ENCODE measurements around the gene PRSS21. TPM values are rescaled to one million over a fixed set of nuclear protein-coding genes. Genes with fewer than 3 reads are reported as not detected.

The PRSS21 gene
- polyA plus RNA-seq, 1 of the 3 experiments (the other 2 are of a cell fraction), result not detected

- TF ChIP-seq CTCF (IDR thresholded peaks at IDR 0.05), result no peak
- TF ChIP-seq TEAD4 (IDR thresholded peaks at IDR 0.05; ENCODE audit: borderline replicate concordance, insufficient read depth), result no peak
- TF ChIP-seq, protein P1, sequence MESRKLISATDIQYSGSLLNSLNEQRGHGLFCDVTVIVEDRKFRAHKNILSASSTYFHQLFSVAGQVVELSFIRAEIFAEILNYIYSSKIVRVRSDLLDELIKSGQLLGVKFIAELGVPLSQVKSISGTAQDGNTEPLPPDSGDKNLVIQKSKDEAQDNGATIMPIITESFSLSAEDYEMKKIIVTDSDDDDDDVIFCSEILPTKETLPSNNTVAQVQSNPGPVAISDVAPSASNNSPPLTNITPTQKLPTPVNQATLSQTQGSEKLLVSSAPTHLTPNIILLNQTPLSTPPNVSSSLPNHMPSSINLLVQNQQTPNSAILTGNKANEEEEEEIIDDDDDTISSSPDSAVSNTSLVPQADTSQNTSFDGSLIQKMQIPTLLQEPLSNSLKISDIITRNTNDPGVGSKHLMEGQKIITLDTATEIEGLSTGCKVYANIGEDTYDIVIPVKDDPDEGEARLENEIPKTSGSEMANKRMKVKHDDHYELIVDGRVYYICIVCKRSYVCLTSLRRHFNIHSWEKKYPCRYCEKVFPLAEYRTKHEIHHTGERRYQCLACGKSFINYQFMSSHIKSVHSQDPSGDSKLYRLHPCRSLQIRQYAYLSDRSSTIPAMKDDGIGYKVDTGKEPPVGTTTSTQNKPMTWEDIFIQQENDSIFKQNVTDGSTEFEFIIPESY (IDR thresholded peaks at IDR 0.05; ENCODE audit: borderline replicate concordance, low read depth), result no peak
- no peak for TF ChIP-seq TCF12 (IDR thresholded peaks at IDR 0.05)
- no peak for TF ChIP-seq NRF1 (IDR thresholded peaks at IDR 0.05; ENCODE audit: low read depth, low read length)
- TF ChIP-seq RXRA (IDR thresholded peaks at IDR 0.05; ENCODE audit: borderline replicate concordance, low read depth), result no peak
- TF ChIP-seq FOXM1 (IDR thresholded peaks at IDR 0.05; ENCODE audit: low read depth), result no peak
- no peak for TF ChIP-seq JUND (IDR thresholded peaks at IDR 0.05)
- TF ChIP-seq RFX5 (IDR thresholded peaks at IDR 0.05; ENCODE audit: low read length), result no peak
- TF ChIP-seq, protein P2, sequence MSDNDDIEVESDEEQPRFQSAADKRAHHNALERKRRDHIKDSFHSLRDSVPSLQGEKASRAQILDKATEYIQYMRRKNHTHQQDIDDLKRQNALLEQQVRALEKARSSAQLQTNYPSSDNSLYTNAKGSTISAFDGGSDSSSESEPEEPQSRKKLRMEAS (IDR thresholded peaks at IDR 0.05; ENCODE audit: low read depth), result no peak
- Histone ChIP-seq H3K9ac (no peak overlapping the region), H3K4me3 (ENCODE audit: low read depth in 2 of 2, low read length in 1 of 2) (no peak overlapping the region), H3K9me3 (no peaks in the 10 kb centered on the region), H3K36me3 (replicated peaks in 1 of 2; ENCODE audit: control insufficient read depth in 1 of 2, insufficient read depth in 2 of 2, low read length in 1 of 2) (no peaks in the 10 kb centered on the region), H3K4me1 (ENCODE audit: control insufficient read depth in 1 of 2, insufficient read depth in 2 of 2, low read depth in 1 of 2, low read length in 1 of 2) (peaks cover 0 to 15% of the 10 kb centered on the region in 2 experiments; a peak in 1 of 4 replicates), H4K20me1 (ENCODE audit: insufficient read depth) (no peaks in the 10 kb centered on the region), H3K27ac (ENCODE audit: low read depth in 2 of 2, low read length in 1 of 2) (no peak overlapping the region), H3K4me2 (no peak overlapping the region), H3K9me2 (no peaks in the 10 kb centered on the region), H3K79me2 (ENCODE audit: insufficient read depth) (no peaks in the 10 kb centered on the region), H3K27me3 (ENCODE audit: insufficient read depth) (no peaks in the 10 kb centered on the region; the same call in 1 of the 2 replicates), H2AFZ (ENCODE audit: low read depth) (no peak overlapping the region), H3F3A (replicated peaks; ENCODE audit: insufficient read depth) (no peaks in the 10 kb centered on the region)
- ChIA-PET POLR2A (no interaction called here), CTCF (interaction anchor here (0.8 to 2.2 kb wide), 3 partner anchors 11 to 75 kb away, joined by 3 to 17 read pairs (median 6); no protein-coding TSS in a partner anchor)
- no peak for DNase-seq
- 80% methylated on average over 1 of the region's 8 CpGs for WGBS (ENCODE audit: low lambda C conversion rate)
Measured at GRCh38 chr16:2828521-2828840, 11.4 kb downstream of the PRSS21 start.

DNA sequence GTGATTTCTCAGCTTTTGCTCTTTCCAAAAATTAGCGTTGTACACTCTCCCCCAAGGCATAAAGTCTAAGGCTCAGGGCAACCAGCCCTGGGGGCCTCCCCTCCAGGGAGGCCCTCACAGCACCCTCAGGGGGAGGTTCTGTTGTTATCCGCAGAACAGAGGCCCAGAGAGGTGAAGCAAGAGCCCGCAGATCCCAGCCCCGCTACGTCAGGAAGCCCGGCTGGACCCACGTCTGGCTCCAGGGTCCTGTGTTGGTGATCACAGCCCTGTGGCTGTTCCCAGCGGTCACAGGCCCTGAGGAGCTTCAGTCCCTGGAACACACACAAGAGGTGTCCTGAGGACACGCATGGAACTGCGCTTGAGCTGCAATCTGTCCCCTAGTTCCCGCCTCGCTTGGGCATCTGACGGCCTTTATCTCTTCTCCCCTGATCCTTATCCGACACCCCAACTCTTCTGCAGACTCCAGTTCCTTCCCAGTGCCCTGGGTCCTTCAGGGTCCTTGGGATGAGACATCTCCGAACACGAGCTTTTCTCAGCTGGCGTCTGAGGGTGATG lies 11.9 kb downstream of the PRSS21 start:
- Histone ChIP-seq H3F3A (replicated peaks; ENCODE audit: insufficient read depth) (no peaks in the 10 kb centered on the region), H2AFZ (ENCODE audit: low read depth) (no peak overlapping the region), H3K4me2 (no peak overlapping the region), H3K9me3 (no peaks in the 10 kb centered on the region), H3K27ac (ENCODE audit: low read depth in 2 of 2, low read length in 1 of 2) (no peak overlapping the region), H3K9me2 (no peaks in the 10 kb centered on the region), H3K4me3 (ENCODE audit: low read depth in 2 of 2, low read length in 1 of 2) (no peak overlapping the region), H3K36me3 (replicated peaks in 1 of 2; ENCODE audit: control insufficient read depth in 1 of 2, insufficient read depth in 2 of 2, low read length in 1 of 2) (no peaks in the 10 kb centered on the region), H3K9ac (no peak overlapping the region), H3K27me3 (ENCODE audit: insufficient read depth) (no peaks in the 10 kb centered on the region; the same call in 1 of the 2 replicates), H3K79me2 (ENCODE audit: insufficient read depth) (no peaks in the 10 kb centered on the region), H4K20me1 (ENCODE audit: insufficient read depth) (no peaks in the 10 kb centered on the region), H3K4me1 (ENCODE audit: control insufficient read depth in 1 of 2, insufficient read depth in 2 of 2, low read depth in 1 of 2, low read length in 1 of 2) (peaks cover 0 to 15% of the 10 kb centered on the region in 2 experiments; a peak in 1 of 4 replicates)
- 85% methylated on average over 17 of the region's 17 CpGs for WGBS (ENCODE audit: low lambda C conversion rate)
- no peak for DNase-seq
- POLR2A ChIA-PET, result no interaction called here
- CTCF ChIA-PET, result interaction anchor here (0.8 to 2.8 kb wide), 5 partner anchors 10 to 91 kb away, joined by 3 to 17 read pairs (median 6); no protein-coding TSS in a partner anchor
- no peak for TF ChIP-seq EZH2phosphoT487 (IDR thresholded peaks at IDR 0.05; ENCODE audit: borderline replicate concordance, low read depth)
- TF ChIP-seq, protein P1 (IDR thresholded peaks at IDR 0.05; ENCODE audit: borderline replicate concordance, low read depth), result no peak
- no peak for TF ChIP-seq RFX5 (IDR thresholded peaks at IDR 0.05; ENCODE audit: low read length)
- TF ChIP-seq, protein P3, sequence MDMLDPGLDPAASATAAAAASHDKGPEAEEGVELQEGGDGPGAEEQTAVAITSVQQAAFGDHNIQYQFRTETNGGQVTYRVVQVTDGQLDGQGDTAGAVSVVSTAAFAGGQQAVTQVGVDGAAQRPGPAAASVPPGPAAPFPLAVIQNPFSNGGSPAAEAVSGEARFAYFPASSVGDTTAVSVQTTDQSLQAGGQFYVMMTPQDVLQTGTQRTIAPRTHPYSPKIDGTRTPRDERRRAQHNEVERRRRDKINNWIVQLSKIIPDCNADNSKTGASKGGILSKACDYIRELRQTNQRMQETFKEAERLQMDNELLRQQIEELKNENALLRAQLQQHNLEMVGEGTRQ (IDR thresholded peaks at IDR 0.05; ENCODE audit: borderline replicate concordance, low read depth, low read length), result no peak
- TF ChIP-seq FOSL2 (IDR thresholded peaks at IDR 0.05; ENCODE audit: borderline replicate concordance, low read depth), result no peak
- TF ChIP-seq CTCF (IDR thresholded peaks at IDR 0.05), result no peak
- no peak for TF ChIP-seq PBX3 (IDR thresholded peaks at IDR 0.05)
- TF ChIP-seq SIN3A (IDR thresholded peaks at IDR 0.05; ENCODE audit: borderline replicate concordance, low read depth, low read length), result no peak
